Measurements from ENCODE around the gene TMEM125.

DNA sequence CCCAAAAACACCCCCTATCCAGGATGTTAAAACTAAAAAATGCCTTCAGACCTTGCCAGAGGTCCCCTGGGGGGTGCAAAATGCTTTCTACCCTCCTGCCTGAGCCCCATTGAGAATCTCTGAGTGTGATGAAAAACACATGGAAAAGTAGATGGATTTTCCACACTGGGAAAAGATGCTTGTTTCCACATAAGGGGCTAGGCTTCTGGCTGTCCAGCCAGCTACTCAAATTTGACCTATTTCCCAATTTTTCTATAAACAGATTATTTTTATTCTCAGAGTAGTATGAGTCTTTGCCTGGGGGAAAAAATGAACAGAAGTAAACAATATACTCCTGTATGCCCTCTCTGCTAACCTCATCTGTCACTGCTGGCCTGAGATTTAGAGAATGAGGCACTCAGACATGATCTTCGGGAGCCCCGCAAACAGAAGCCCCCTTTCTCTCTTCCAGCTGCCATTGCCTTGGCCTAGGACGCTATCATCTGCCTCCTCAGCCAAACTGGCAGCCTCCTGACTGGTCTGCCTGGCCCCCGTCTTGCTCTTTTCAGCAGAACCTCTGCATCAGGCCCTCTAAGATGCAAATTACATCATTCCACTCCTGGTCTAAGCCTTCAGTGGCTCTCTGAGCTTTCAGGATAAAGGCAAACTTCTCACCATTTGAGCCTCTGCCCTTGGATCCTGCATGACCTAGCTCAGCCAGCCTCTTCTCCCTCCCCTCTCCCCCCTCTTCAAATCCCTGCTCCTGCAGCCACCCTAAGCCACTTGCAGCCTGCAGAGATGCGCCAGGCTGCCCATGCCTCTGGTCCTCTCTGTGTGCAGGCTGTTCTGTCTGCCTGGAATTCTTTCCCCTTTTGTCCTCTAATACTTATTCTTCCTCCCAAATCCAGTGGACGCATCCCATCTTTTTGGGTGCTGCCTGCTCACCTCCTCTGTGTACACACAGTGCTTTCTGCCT is 39.7 kb upstream of the TMEM125 start:
- TF ChIP-seq, protein P1, sequence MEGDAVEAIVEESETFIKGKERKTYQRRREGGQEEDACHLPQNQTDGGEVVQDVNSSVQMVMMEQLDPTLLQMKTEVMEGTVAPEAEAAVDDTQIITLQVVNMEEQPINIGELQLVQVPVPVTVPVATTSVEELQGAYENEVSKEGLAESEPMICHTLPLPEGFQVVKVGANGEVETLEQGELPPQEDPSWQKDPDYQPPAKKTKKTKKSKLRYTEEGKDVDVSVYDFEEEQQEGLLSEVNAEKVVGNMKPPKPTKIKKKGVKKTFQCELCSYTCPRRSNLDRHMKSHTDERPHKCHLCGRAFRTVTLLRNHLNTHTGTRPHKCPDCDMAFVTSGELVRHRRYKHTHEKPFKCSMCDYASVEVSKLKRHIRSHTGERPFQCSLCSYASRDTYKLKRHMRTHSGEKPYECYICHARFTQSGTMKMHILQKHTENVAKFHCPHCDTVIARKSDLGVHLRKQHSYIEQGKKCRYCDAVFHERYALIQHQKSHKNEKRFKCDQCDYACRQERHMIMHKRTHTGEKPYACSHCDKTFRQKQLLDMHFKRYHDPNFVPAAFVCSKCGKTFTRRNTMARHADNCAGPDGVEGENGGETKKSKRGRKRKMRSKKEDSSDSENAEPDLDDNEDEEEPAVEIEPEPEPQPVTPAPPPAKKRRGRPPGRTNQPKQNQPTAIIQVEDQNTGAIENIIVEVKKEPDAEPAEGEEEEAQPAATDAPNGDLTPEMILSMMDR (conservative IDR thresholded peaks at IDR 0.05; ENCODE audit: low read length) = no peak
- TF ChIP-seq EZH2phosphoT487 (IDR thresholded peaks at IDR 0.05; ENCODE audit: borderline replicate concordance) = no peak
